K562 (cell line): ENCODE data around the gene UNC119. TPM values are rescaled to one million over a fixed set of nuclear protein-coding genes. Genes with fewer than 3 reads are reported as not detected.

Experiments
- ASH1L ChIP-seq: fragments of 450-650 bp; IDR thresholded peaks from 2 replicates; pipeline ENCODE4 v1.6.1; 2018; ENCODE audit warnings: borderline replicate concordance, mild to moderate bottlenecking, low read depth; ENCODE audit not compliant: partially characterized antibody
- HSF4 ChIP-seq: fragments of 250-450 bp; sonication (Bioruptor Pico); IDR thresholded peaks from 2 replicates; pipeline ENCODE4 v2.1.2; 2022; ENCODE audit warnings: mild to moderate bottlenecking, moderate library complexity, borderline replicate concordance
- KDM4B ChIP-seq, 2 experiments: fragments of 450-650 bp in 1 of 2; sonication (generic) in 1 of 2; IDR thresholded peaks; 2 replicates each; pipeline ENCODE4 v1.6.1; 2016 to 2017; ENCODE audit warnings: borderline replicate concordance in 2 of 2, antibody characterized with exemption in 1 of 2, low read depth in 1 of 2, mild to moderate bottlenecking in 1 of 2
- MNT ChIP-seq, 2 experiments: fragments of 450-650 bp; conservative IDR thresholded peaks; 2 replicates each; pipeline ENCODE4 v1.6.1; 2017; ENCODE audit warnings: mild to moderate bottlenecking in 2 of 2, moderate library complexity in 2 of 2
- SRSF9 ChIP-seq: fragments of 200-400 bp; formaldehyde crosslinking; IDR thresholded peaks from 2 replicates; pipeline ENCODE4 v1.6.1; 2017; ENCODE audit warnings: low read depth, low read length, borderline replicate concordance
- XRCC3 ChIP-seq: fragments of 450-650 bp; IDR thresholded peaks from 2 replicates; pipeline ENCODE4 v1.6.1; 2017; ENCODE audit warnings: mild to moderate bottlenecking, moderate library complexity
- ZNF282 ChIP-seq: sonication (generic); formaldehyde crosslinking; IDR thresholded peaks from 2 replicates; pipeline ENCODE4 v1.8.1; 2023; ENCODE audit warnings: missing genetic modification reagents
- polyA plus RNA-seq, 8 experiments: library from polyadenylated mRNA; depleted of rRNA in 4 of 8; stranded (reverse) in 5 of 8; unstranded in 3 of 8; fragments of >200 nt; fragmentation: Nextera tagmentation in 2 of 8; fragmentation: Illumina TruSeq in 1 of 8; extraction: Ambion mirVana in 2 of 8; extraction: Trizol in 1 of 8; gene quantifications; 2 replicates each; pipeline versions ENCODE4 v1.2.1 to v1.2.3, GENCODE V29; 2011 to 2014; ENCODE audit warnings: inconsistent platforms in 1 of 8, missing spikeins in 1 of 8
- total RNA-seq, 7 experiments: library from RNA; depleted of rRNA in 6 of 7; stranded (reverse); fragments of >200 nt in 6 of 7; fragmentation: Illumina TruSeq in 2 of 7; extraction: Trizol in 2 of 7; gene quantifications; 2 replicates each; pipeline versions ENCODE4 v1.2.1 to v1.2.3, GENCODE V29; 2011 to 2021; ENCODE audit warnings: low replicate concordance in 1 of 7
- TF ChIP-seq, protein P1 (sequence below): fragments of 450-650 bp; IDR thresholded peaks from 2 replicates; pipeline ENCODE4 v1.6.1; 2018; ENCODE audit warnings: mild to moderate bottlenecking, low read depth; ENCODE audit not compliant: partially characterized antibody
- TF ChIP-seq, protein P2 (sequence below): fragments of 250-450 bp; sonication (Bioruptor Pico); IDR thresholded peaks from 2 replicates; pipeline ENCODE4 v1.4.0; 2020; ENCODE audit warnings: mild to moderate bottlenecking, moderate library complexity, borderline replicate concordance
- TF ChIP-seq, protein P3 (sequence below): fragments of 250-450 bp; sonication (Bioruptor Pico); IDR thresholded peaks from 2 replicates; pipeline ENCODE4 v1.4.0; 2020; ENCODE audit warnings: mild to moderate bottlenecking
- TF ChIP-seq, protein P4 (sequence below): sonication (generic); formaldehyde crosslinking; IDR thresholded peaks from 2 replicates; pipeline ENCODE4 v1.8.1; 2023; ENCODE audit warnings: mild to moderate bottlenecking, missing genetic modification reagents

Gene UNC119
- total and polyA plus RNA-seq, 9 of the 15 experiments (the other 6 are each of a cell fraction or from before 2014, with no cell fraction given) = 0.37 to 47.7 (median 16.3) TPM

DNA sequence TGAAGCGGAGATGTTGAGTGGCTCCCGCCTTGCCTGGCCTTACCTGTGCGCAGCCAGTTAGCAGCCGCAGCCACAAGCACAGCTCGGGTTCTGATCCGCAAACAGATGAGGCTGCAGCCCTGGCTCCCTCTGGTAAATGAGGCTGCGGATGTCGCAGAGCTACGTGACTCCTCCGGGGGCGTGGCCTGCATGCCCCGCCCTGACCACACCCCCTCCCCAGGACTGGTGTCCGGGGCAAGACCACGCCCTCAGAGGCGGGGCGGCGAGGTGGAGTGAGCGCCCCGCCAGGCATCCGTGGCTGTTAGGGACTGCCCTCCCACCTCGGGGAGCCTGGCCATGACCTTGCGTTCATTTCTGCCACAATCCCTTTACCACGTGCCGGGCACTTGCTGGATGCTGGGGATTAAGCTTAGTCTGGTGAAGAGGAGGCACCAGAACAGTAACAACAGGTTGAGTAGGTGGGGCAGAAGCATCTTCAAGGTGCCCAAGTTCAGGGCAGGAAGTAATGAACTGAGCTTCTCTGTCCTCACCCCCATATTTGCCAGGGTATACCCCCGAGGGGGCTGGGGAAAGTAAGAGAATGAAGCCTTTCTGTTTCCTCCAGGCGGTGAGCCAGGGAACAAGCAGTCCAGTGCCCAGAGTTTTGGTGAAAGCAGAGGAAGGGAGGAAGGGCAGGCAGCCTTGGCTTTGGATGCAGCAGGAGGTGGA is 24.5 kb upstream of the UNC119 start, which contains the start of gene ALDOC (continued):
- TF ChIP-seq, protein P1, sequence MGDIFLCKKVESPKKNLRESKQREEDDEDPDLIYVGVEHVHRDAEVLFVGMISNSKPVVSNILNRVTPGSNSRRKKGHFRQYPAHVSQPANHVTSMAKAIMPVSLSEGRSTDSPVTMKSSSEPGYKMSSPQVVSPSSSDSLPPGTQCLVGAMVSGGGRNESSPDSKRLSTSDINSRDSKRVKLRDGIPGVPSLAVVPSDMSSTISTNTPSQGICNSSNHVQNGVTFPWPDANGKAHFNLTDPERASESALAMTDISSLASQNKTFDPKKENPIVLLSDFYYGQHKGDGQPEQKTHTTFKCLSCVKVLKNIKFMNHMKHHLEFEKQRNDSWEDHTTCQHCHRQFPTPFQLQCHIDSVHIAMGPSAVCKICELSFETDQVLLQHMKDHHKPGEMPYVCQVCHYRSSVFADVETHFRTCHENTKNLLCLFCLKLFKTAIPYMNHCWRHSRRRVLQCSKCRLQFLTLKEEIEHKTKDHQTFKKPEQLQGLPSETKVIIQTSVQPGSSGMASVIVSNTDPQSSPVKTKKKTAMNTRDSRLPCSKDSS = no peak
- TF ChIP-seq, protein P2, sequence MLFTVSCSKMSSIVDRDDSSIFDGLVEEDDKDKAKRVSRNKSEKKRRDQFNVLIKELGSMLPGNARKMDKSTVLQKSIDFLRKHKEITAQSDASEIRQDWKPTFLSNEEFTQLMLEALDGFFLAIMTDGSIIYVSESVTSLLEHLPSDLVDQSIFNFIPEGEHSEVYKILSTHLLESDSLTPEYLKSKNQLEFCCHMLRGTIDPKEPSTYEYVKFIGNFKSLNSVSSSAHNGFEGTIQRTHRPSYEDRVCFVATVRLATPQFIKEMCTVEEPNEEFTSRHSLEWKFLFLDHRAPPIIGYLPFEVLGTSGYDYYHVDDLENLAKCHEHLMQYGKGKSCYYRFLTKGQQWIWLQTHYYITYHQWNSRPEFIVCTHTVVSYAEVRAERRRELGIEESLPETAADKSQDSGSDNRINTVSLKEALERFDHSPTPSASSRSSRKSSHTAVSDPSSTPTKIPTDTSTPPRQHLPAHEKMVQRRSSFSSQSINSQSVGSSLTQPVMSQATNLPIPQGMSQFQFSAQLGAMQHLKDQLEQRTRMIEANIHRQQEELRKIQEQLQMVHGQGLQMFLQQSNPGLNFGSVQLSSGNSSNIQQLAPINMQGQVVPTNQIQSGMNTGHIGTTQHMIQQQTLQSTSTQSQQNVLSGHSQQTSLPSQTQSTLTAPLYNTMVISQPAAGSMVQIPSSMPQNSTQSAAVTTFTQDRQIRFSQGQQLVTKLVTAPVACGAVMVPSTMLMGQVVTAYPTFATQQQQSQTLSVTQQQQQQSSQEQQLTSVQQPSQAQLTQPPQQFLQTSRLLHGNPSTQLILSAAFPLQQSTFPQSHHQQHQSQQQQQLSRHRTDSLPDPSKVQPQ (CRISPR knock-in tag) = no peak
- TF ChIP-seq SRSF9 (no peak), ASH1L (no peak), KDM4B (IDR thresholded peaks at IDR 0.05; ENCODE audit: borderline replicate concordance in 2 of 2, low read depth in 1 of 2) (no peak), XRCC3 (no peak), HSF4 (CRISPR knock-in tag) (peak; percentile 19; the same call in 1 of the 2 replicates), ZNF282 (CRISPR knock-in tag) (no peak), MNT (conservative IDR thresholded peaks at IDR 0.05) (peak; percentile 96 to 97)
- TF ChIP-seq, protein P3, sequence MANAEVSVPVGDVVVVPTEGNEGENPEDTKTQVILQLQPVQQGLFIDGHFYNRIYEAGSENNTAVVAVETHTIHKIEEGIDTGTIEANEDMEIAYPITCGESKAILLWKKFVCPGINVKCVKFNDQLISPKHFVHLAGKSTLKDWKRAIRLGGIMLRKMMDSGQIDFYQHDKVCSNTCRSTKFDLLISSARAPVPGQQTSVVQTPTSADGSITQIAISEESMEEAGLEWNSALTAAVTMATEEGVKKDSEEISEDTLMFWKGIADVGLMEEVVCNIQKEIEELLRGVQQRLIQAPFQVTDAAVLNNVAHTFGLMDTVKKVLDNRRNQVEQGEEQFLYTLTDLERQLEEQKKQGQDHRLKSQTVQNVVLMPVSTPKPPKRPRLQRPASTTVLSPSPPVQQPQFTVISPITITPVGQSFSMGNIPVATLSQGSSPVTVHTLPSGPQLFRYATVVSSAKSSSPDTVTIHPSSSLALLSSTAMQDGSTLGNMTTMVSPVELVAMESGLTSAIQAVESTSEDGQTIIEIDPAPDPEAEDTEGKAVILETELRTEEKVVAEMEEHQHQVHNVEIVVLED (CRISPR knock-in tag) = no peak
- TF ChIP-seq, protein P4, sequence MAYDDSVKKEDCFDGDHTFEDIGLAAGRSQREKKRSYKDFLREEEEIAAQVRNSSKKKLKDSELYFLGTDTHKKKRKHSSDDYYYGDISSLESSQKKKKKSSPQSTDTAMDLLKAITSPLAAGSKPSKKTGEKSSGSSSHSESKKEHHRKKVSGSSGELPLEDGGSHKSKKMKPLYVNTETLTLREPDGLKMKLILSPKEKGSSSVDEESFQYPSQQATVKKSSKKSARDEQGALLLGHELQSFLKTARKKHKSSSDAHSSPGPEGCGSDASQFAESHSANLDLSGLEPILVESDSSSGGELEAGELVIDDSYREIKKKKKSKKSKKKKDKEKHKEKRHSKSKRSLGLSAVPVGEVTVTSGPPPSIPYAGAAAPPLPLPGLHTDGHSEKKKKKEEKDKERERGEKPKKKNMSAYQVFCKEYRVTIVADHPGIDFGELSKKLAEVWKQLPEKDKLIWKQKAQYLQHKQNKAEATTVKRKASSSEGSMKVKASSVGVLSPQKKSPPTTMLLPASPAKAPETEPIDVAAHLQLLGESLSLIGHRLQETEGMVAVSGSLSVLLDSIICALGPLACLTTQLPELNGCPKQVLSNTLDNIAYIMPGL (CRISPR knock-in tag) = no peak
